ENCODE measurements around the gene LCN12. TPM values are rescaled to one million over a fixed set of nuclear protein-coding genes. Genes with fewer than 3 reads are reported as not detected.

LCN12 gene
- total RNA-seq, 1 donor: 0.86 TPM

DNA sequence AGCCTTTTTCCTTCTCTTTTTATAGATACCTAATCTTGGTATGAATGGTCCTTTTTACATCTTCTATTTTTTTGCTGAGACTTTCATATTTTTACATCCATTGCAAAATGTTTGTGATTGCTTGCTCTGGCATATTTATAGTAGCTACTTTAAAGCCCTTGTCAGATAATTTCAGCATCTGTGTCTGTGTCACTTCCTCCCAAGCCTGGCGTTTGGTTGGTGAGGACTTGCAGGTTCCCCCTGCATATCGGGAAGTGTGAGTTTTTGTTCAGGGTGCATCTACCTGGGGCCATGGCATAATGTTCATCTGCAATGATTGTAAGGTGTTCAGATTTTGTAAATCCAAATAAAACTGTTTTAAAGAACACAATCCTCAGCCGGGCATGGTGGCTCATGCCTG is 16.4 kb upstream of the LCN12 start:
- no peak overlapping the region for H3K4me3 ChIP-seq (ENCODE audit: low read depth, low read length)
- no peak for TF ChIP-seq CTCF (IDR thresholded peaks at IDR 0.05; ENCODE audit: insufficient read depth, low read depth, low read length)
- peak; percentile 38 for DNase-seq (ENCODE audit: low read depth)

- DNase-seq (ENCODE audit: low read depth): no peak
- TF ChIP-seq CTCF (IDR thresholded peaks at IDR 0.05; ENCODE audit: insufficient read depth, low read depth, low read length): no peak
- H3K4me3 ChIP-seq (ENCODE audit: low read depth, low read length): no peak overlapping the region
Measured at GRCh38 chr9:136936645-136937170, 15.4 kb upstream of the LCN12 start.

DNA sequence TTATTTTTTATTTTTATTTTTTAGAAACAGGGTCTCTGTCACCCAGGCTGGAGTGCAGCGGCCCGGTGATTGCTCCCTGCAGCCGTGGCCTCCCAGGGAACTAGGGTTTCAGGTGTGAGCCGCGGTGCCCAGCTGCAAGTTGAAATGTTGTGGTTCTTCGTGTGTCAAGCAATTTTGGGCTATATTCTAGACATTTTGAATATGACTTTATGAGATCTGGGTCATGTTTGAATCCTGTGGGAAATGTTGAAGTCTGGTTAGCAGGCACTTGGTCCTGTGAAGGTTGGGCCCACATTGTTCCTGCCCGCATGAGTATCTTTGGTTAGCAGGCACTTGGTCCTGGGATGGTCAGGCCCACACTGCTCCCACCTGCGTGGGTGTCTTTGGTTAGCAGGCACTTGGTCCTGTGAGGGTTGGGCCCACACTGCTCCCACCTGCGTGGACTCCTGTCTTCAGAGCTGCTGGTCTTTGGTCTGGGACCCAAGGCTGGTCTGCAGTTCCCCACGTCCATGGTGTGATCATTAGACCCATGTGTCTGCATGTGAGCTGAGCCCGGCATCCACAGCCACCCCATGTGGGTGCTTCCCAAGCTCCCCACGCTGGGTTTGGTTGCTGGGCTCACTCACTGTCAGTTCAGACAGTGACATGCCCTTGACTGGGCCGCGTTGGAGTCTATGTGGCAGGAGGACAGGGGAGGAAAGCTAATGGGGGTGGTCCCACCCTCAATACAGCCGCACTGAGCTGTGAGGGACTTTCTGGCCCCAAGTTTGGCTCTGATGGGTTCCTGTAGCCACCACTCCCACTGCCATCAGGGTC is 14.7 kb upstream of the LCN12 start:
- H3K4me3 ChIP-seq (ENCODE audit: low read depth, low read length): no peak overlapping the region
- DNase-seq (ENCODE audit: low read depth): no peak
- no peak for TF ChIP-seq CTCF (IDR thresholded peaks at IDR 0.05; ENCODE audit: insufficient read depth, low read depth, low read length)

- TF ChIP-seq CTCF (IDR thresholded peaks at IDR 0.05; ENCODE audit: insufficient read depth, low read depth, low read length): no peak
- H3K4me3 ChIP-seq (ENCODE audit: low read depth, low read length): no peak overlapping the region
- no peak for DNase-seq (ENCODE audit: low read depth)
Measured at GRCh38 chr9:136939431-136939995, 12.6 kb upstream of the LCN12 start.

DNA sequence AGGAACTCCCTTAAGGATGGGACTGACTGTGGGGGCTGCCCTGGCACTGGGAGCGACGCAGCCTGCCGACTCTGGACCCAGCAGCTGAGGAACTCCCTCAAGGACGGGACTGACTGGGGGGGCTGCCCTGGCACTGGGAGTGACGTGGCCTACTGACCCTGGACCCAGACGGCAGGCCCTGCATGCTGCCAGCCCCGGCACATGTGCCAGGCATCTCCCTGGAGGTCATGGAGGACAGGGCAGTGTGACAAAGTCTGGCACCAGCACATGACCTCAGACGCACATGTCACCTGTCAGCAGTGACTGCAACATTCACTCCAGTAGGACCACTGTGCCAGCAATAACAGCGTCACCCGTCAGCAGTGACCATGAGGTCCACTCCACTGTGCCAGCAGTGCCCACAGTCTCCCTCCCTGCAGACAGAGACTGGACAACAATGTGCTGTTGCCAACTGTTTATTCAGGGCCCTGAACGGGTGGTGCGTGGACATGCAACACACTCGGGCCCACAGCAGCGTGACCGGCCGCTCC is 12.0 kb upstream of the LCN12 start:
- DNase-seq (ENCODE audit: low read depth): no peak
- no peak overlapping the region for H3K4me3 ChIP-seq (ENCODE audit: low read depth, low read length)
- no peak for TF ChIP-seq CTCF (IDR thresholded peaks at IDR 0.05; ENCODE audit: insufficient read depth, low read depth, low read length)

- no peak for DNase-seq (ENCODE audit: low read depth)
- no peak for TF ChIP-seq CTCF (IDR thresholded peaks at IDR 0.05; ENCODE audit: insufficient read depth, low read depth, low read length)
- no peak overlapping the region for H3K4me3 ChIP-seq (ENCODE audit: low read depth, low read length)
Measured at GRCh38 chr9:136940526-136941230, 11.4 kb upstream of the LCN12 start.

Data from fibroblast of villous mesenchyme (primary cell).